Stomach (tissue), 9 donors: ENCODE measurements around the gene TAS2R41. TPM values are rescaled to one million over a fixed set of nuclear protein-coding genes. Genes with fewer than 3 reads are reported as not detected.

Source experiments
- DNase-seq, 2 donors: peaks; one replicate each; pipeline versions ENCODE4 v3.0.0 to v3.0.0-alpha.2; 2013 to 2019
- H3K27ac ChIP-seq, 5 donors: fragments of 200-600 bp in 4 of 5; sonication (generic) in 4 of 5; one replicate each; pipeline ENCODE4 v1.5.1; 2013 to 2019; ENCODE audit warnings: mild to moderate bottlenecking in 1 of 5, moderate library complexity in 1 of 5
- H3K27me3 ChIP-seq, 3 donors: fragments of 200-600 bp; sonication (generic); one replicate each; pipeline ENCODE4 v1.5.1; 2017 to 2019; ENCODE audit warnings: mixed run types in 1 of 3
- H3K36me3 ChIP-seq, 4 donors: fragments of 200-600 bp; sonication (generic); 1 replicate in 3 of 4; 2 replicates in 1 of 4; pipeline ENCODE4 v1.5.1; 2016 to 2019
- H3K4me1 ChIP-seq, 4 donors: fragments of 200-600 bp; sonication (generic); one replicate each; pipeline ENCODE4 v1.5.1; 2016 to 2019
- H3K4me3 ChIP-seq, 4 donors: fragments of 200-600 bp; sonication (generic) in 3 of 4; one replicate each; pipeline ENCODE4 v1.5.1; 2016 to 2019; ENCODE audit warnings: mild to moderate bottlenecking in 1 of 4
- H3K9me3 ChIP-seq, 4 donors: fragments of 200-600 bp; sonication (generic); one replicate each; pipeline ENCODE4 v1.5.1; 2016 to 2019
- CTCF ChIP-seq, 7 experiments: fragments of 450-650 bp in 4 of 7; fragments of 200-600 bp in 3 of 7; sonication (generic) in 3 of 7; IDR thresholded peaks; one replicate each; pipeline ENCODE4 v1.5.1; 2016 to 2019; ENCODE audit warnings: antibody characterized with exemption in 7 of 7, control low read depth in 2 of 7, mild to moderate bottlenecking in 1 of 7
- EP300 ChIP-seq: sonication (generic); formaldehyde crosslinking; IDR thresholded peaks from one replicate; pipeline ENCODE4 v1.6.1; 2017; ENCODE audit warnings: antibody characterized with exemption
- POLR2A ChIP-seq, 4 donors: fragments of 450-650 bp; IDR thresholded peaks; one replicate each; pipeline ENCODE4 v1.6.1; 2016; ENCODE audit warnings: antibody characterized with exemption in 4 of 4, control low read depth in 2 of 4, mild to moderate bottlenecking in 1 of 4, moderate library complexity in 1 of 4
- POLR2AphosphoS5 ChIP-seq, 3 donors: sonication (generic); formaldehyde crosslinking; IDR thresholded peaks; one replicate each; pipeline ENCODE4 v1.6.1; 2016; ENCODE audit warnings: antibody characterized with exemption in 3 of 3
- WGBS, 5 donors: extraction: QIAGEN DNeasy Blood & Tissue Kit in 3 of 5; methylation state at CpG; one replicate each; pipeline versions ENCODE4 v1.1.5 to v1.1.7; 2013 to 2018; 5-methylcytosine and 5-hydroxymethylcytosine counted together
- intact Hi-C: fragments of 100-400 bp; cut with DNase I; formaldehyde crosslinking; loops from one replicate; pipeline ENCODE4 v1.15.1; 2023; ENCODE audit warnings: low total_unique reads
- polyA plus RNA-seq, 3 donors: library from polyadenylated mRNA; stranded (reverse); fragments of 200-250 nt; gene quantifications; one replicate each; pipeline ENCODE4 v1.2.3, GENCODE V29; 2013
- total RNA-seq, 5 donors: library from RNA; depleted of rRNA; stranded (reverse); fragments of >200 nt; gene quantifications; one replicate each; pipeline versions ENCODE4 v1.1.0 to v1.2.3, GENCODE V29; 2014 to 2016
- donor health status: healthy with polysubstance abuse.
- donor health status: Bipolar disorder and iron deficiency.
- donor health status: healthy.

TAS2R41 gene
- total and polyA plus RNA-seq, 8 donors = 1.5 TPM; not detected in 7

GRCh38 chr7:143447466-143447865, 30.2 kb upstream of the TAS2R41 start:
- Histone ChIP-seq H3K4me3 (no peak overlapping the region), H3K36me3 (no peaks in the 10 kb centered on the region), H3K4me1 (no peaks in the 10 kb centered on the region), H3K27me3 (peaks cover 0 to 5% (median 0%) of the 10 kb centered on the region in 3 donors), H3K9me3 (no peaks in the 10 kb centered on the region), H3K27ac (no peak overlapping the region)
- DNase-seq = no peak
- no peak for TF ChIP-seq EP300
- TF ChIP-seq POLR2AphosphoS5 (IDR thresholded peaks at IDR 0.05) = no peak
- no peak for TF ChIP-seq POLR2A (IDR thresholded peaks at IDR 0.05)
- TF ChIP-seq CTCF (IDR thresholded peaks at IDR 0.05) = no peak
- intact Hi-C loops = no loop called here
- whole genome bisulfite sequencing, 5 donors = 38 to 66% (median 59%) methylated on average over 3 of the region's 3 CpGs

GRCh38 chr7:143448429-143448828, 29.2 kb upstream of the TAS2R41 start:
- 84 to 92% (median 88%) methylated on average over 5 of the region's 5 CpGs for WGBS, 5 donors

GRCh38 chr7:143449793-143450192, 27.9 kb upstream of the TAS2R41 start:
- Histone ChIP-seq H3K27me3 (peaks cover 0 to 5% (median 0%) of the 10 kb centered on the region in 3 donors), H3K4me1 (no peaks in the 10 kb centered on the region), H3K27ac (no peak overlapping the region), H3K36me3 (no peaks in the 10 kb centered on the region), H3K9me3 (no peaks in the 10 kb centered on the region), H3K4me3 (no peak overlapping the region)
- no peak for DNase-seq
- 73 to 87% (median 82%) methylated on average over 2 to 3 of the region's 3 CpGs for WGBS, 5 donors
- TF ChIP-seq POLR2A (IDR thresholded peaks at IDR 0.05) (no peak), EP300 (no peak)
- intact Hi-C loops = no loop called here

More at GRCh38 chr7:143448429-143448828, 29.2 kb upstream of the TAS2R41 start:
- DNase-seq = no peak
- no peak for TF ChIP-seq CTCF (IDR thresholded peaks at IDR 0.05)
- TF ChIP-seq EP300 = no peak
- no peak for TF ChIP-seq POLR2A (IDR thresholded peaks at IDR 0.05)
- no peak for TF ChIP-seq POLR2AphosphoS5 (IDR thresholded peaks at IDR 0.05)
- H3K27me3 ChIP-seq = peaks cover 0 to 5% (median 0%) of the 10 kb centered on the region in 3 donors
- H3K9me3 ChIP-seq = no peaks in the 10 kb centered on the region
- H3K4me3 ChIP-seq = no peak overlapping the region
- intact Hi-C loops = no loop called here
- H3K27ac ChIP-seq = no peak overlapping the region
- no peaks in the 10 kb centered on the region for H3K4me1 ChIP-seq
- no peaks in the 10 kb centered on the region for H3K36me3 ChIP-seq

- no peaks in the 10 kb centered on the region for H3K4me1 ChIP-seq
- H3K36me3 ChIP-seq = no peaks in the 10 kb centered on the region
- H3K27ac ChIP-seq = no peak overlapping the region
- peaks cover 0 to 5% (median 0%) of the 10 kb centered on the region in 3 donors for H3K27me3 ChIP-seq
- no peak overlapping the region for H3K4me3 ChIP-seq
- no peak for DNase-seq
- H3K9me3 ChIP-seq = no peaks in the 10 kb centered on the region
- no peak for TF ChIP-seq EP300
- no peak for TF ChIP-seq POLR2AphosphoS5 (IDR thresholded peaks at IDR 0.05)
- TF ChIP-seq CTCF (IDR thresholded peaks at IDR 0.05) = no peak
- TF ChIP-seq POLR2A (IDR thresholded peaks at IDR 0.05) = no peak
- intact Hi-C loops = no loop called here
Observed at GRCh38 chr7:143451122-143451521, 26.6 kb upstream of the TAS2R41 start.

GRCh38 chr7:143451746-143452145, 25.9 kb upstream of the TAS2R41 start:
- peaks cover 0 to 3% (median 0%) of the 10 kb centered on the region in 3 donors for H3K27me3 ChIP-seq
- no peaks in the 10 kb centered on the region for H3K4me1 ChIP-seq
- H3K27ac ChIP-seq = no peak overlapping the region
- no peak for TF ChIP-seq CTCF (IDR thresholded peaks at IDR 0.05)
- TF ChIP-seq POLR2AphosphoS5 (IDR thresholded peaks at IDR 0.05) = no peak
- TF ChIP-seq POLR2A (IDR thresholded peaks at IDR 0.05) = no peak
- no peak for TF ChIP-seq EP300
- no peaks in the 10 kb centered on the region for H3K9me3 ChIP-seq
- H3K4me3 ChIP-seq = no peak overlapping the region
- no peak for DNase-seq
- no peaks in the 10 kb centered on the region for H3K36me3 ChIP-seq
- WGBS, 5 donors = 45 to 76% (median 65%) methylated on average over 1 of the region's 1 CpG
- intact Hi-C loops = no loop called here
